GM06990 (cell line): ENCODE results near the gene SMOC1.

ENCODE experiments used
- DNase-seq: peaks from one replicate; pipeline ENCODE4 v3.0.0-alpha.2; 2011; ENCODE audit not compliant: insufficient read length; ENCODE audit errors: extremely low read depth
- H3K27me3 ChIP-seq: replicated peaks from 2 replicates; pipeline ENCODE4 v1.6.0; 2011; ENCODE audit warnings: low read length; ENCODE audit not compliant: control insufficient read depth, insufficient read depth
- H3K36me3 ChIP-seq: 2 replicates; pipeline ENCODE4 v1.5.1; 2011; ENCODE audit warnings: low read length; ENCODE audit not compliant: control insufficient read depth, insufficient read depth
- H3K4me3 ChIP-seq: replicated peaks from 2 replicates; pipeline ENCODE4 v1.5.1; 2011; ENCODE audit warnings: low read depth, mild to moderate bottlenecking, control low read depth, low read length
- TF ChIP-seq, protein P1 (sequence below): IDR thresholded peaks from 2 replicates; pipeline ENCODE4 v1.5.1; 2011; ENCODE audit warnings: low read length, control low read depth, mild to moderate bottlenecking, inconsistent platforms; ENCODE audit not compliant: insufficient read depth, poor library complexity, severe bottlenecking

SMOC1 gene

GRCh38 chr14:69842686-69843420, 36.4 kb upstream of the SMOC1 start:
- no peak for DNase-seq
- Histone ChIP-seq H3K36me3 (no peaks in the 10 kb centered on the region), H3K4me3 (no peak overlapping the region), H3K27me3 (no peaks in the 10 kb centered on the region; the same call in 1 of the 2 replicates)
- TF ChIP-seq, protein P1, sequence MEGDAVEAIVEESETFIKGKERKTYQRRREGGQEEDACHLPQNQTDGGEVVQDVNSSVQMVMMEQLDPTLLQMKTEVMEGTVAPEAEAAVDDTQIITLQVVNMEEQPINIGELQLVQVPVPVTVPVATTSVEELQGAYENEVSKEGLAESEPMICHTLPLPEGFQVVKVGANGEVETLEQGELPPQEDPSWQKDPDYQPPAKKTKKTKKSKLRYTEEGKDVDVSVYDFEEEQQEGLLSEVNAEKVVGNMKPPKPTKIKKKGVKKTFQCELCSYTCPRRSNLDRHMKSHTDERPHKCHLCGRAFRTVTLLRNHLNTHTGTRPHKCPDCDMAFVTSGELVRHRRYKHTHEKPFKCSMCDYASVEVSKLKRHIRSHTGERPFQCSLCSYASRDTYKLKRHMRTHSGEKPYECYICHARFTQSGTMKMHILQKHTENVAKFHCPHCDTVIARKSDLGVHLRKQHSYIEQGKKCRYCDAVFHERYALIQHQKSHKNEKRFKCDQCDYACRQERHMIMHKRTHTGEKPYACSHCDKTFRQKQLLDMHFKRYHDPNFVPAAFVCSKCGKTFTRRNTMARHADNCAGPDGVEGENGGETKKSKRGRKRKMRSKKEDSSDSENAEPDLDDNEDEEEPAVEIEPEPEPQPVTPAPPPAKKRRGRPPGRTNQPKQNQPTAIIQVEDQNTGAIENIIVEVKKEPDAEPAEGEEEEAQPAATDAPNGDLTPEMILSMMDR = no peak

DNA sequence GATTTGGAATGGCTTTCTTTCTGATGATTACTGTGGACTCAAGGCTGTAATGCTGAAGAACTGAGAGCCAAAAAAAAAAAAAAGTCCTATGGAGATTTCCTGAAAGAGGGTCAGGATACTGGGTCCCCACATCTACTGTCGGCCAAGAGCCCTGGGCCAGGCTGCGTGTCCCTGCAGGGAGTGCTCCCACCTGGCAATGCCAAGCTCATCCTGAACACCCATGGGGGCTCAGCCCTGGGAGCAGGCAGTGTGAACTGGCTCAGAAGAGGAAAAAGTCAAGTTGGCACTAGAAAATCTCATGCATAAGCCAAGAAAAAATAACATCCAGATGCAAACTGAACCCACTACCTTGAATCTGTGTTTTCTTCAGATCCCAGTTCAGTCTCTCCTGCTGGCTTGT, 35.0 kb upstream of the SMOC1 start:
- TF ChIP-seq, protein P1 = no peak
- H3K27me3 ChIP-seq = no peaks in the 10 kb centered on the region; the same call in 1 of the 2 replicates
- no peak for DNase-seq
- H3K36me3 ChIP-seq = no peaks in the 10 kb centered on the region
- no peak overlapping the region for H3K4me3 ChIP-seq

- TF ChIP-seq, protein P1 = no peak
- Histone ChIP-seq H3K36me3 (no peaks in the 10 kb centered on the region), H3K4me3 (no peak overlapping the region), H3K27me3 (no peaks in the 10 kb centered on the region; the same call in 1 of the 2 replicates)
- no peak for DNase-seq
Measured at GRCh38 chr14:69845050-69845581, 34.1 kb upstream of the SMOC1 start.

DNA sequence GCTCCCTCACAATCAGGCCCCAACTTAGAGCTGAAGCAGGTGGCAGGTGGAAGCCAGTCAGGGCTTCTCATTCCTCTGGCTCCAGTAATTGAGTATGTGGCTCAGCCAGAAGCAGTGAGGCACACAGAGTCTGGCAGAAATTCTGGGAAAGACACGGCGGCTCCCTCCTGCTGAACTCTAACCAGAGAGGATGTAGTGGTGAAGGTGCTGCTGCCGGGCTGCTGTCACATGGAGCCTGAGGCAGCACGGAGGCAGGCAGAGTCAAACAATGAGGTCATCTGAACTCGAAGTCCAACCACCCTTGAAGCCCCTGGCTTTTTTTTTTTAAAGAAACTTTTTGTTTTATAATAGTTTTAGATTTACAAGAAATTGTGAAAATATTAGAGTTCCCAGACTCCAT, 33.4 kb upstream of the SMOC1 start:
- TF ChIP-seq, protein P1 = no peak
- no peak overlapping the region for H3K4me3 ChIP-seq
- no peaks in the 10 kb centered on the region; the same call in 1 of the 2 replicates for H3K27me3 ChIP-seq
- no peak for DNase-seq
- H3K36me3 ChIP-seq = no peaks in the 10 kb centered on the region

- TF ChIP-seq, protein P1 = no peak
- Histone ChIP-seq H3K27me3 (no peaks in the 10 kb centered on the region; the same call in 1 of the 2 replicates), H3K4me3 (no peak overlapping the region), H3K36me3 (no peaks in the 10 kb centered on the region)
- DNase-seq = no peak
Measured at GRCh38 chr14:69848156-69848555, 31.1 kb upstream of the SMOC1 start.
